NCI-H2081 (cell line): Measurements from ENCODE around the gene OPA3.
A peak's percentile ranks its signal among the peaks of the same experiment; 100 is the strongest.
"Not testable (repeated sequence)": the region's sequence is repeated elsewhere in the genome, so short reads cannot be mapped to it uniquely, and the experiment has no call there.

Experiments
- DNase-seq, 2 experiments: peaks; one replicate each; lab custom pipeline; 2025; lab: John Stamatoyannopoulos, UW

The OPA3 gene

DNA sequence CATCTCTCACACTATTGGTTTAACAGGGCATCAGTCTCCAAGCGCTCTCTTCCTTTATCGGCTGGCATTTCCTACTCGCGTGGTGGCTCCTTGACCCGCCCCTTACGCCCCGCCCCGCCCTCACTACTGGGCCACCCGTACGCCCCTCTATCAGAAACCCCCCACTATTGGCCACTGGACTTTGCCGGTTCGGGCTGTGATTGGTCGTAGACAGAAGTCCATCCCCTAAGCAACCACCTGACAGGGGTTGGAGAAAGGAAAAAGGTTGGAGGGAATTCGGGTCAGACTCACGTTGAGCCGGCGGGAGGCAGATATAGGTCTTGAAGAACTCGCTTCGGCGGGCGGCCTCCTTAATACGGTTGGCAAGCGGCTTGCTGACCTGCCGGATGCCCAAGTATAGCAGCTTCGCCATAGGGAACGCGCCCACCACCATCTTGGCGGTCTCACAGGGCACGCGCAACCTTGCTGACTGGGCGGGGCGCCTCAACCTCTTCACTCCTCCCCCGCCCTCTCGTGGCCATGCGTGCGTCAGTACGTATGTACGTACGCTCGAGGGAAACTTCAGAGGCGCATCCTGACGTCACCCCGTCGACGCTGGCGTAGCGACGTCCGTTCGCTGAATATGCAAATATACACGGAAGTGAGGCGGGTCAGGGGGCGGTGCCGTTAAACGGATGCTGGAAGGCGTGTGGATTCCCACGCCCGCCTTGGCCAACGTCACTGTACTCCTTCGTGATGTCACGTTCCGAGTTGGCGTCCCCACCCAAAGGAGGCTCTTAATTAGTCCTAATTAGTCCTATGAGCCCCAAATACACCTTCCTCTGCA lies at the start of gene OPA3:
OPA3 (minus strand) TSS at position 471 of the 826 bp plus-strand sequence; CDS start at position 433, 38 bp downstream.
- DNase-seq = peak; percentile 99

DNA sequence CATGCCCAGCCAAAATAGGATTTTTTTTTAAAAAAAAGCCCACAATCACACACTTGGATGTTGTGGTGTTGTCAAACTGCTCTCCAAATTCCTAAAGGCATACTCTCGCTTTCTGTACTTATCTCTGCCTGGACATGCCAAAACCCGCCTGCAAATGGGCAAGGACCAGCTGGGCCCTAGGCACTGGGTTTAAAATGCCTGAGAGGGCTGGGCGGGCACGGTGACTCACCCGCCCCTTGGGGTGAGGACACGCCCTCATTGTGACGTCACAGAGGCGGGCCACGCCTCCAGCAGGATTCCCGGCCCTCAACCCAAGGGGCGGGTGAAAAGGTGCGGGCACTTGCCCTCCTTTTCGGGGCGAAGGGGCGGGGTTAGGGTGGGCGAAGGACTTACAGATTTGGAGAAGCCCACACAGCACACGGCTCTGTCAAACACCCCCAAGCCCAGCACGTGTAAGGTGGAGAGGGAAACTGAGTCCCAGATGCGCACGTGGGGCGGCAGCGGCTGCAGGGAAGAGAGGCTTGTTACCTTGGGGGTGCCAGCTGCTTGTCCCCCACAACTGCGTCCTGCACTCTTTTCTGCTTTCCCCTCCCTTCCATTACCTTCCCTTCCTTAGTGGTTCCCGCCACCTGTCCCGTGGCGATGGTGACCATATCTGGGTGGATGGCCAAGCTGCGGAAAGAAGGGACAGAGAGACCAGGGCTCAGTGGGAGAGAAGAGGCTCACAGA lies 48.0 kb upstream of the OPA3 start:
- peak; percentile 20 to 37 for DNase-seq

GRCh38 chr19:45630463-45630862 lies 45.9 kb upstream of the OPA3 start:
- DNase-seq = no peak

GRCh38 chr19:45629704-45630103 lies 45.1 kb upstream of the OPA3 start:
- no peak for DNase-seq

DNA sequence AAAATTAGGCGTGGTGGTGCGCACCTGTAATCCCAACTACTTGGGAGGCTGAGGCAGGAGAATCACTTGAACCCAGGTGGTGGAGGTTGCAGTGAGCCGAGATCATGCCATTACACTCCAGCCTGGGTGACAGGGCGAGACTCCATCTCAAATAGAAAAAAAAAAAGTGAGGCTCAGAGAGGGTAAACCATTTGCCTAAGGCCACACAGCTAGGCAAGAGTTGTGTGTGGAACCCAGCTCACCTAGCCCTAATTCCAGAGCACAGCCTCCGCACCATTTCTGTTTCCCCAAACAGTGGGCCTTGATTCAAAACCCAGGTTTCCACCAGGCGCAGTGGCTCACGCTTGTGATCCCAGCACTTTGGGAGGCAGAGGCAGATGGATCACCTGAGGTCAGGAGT lies 43.6 kb upstream of the OPA3 start:
- DNase-seq = not testable (repeated sequence)

GRCh38 chr19:45623984-45624383 lies 39.4 kb upstream of the OPA3 start:
- DNase-seq = no peak

- DNase-seq = no peak
Measured at GRCh38 chr19:45621976-45622503, 37.4 kb upstream of the OPA3 start.

DNA sequence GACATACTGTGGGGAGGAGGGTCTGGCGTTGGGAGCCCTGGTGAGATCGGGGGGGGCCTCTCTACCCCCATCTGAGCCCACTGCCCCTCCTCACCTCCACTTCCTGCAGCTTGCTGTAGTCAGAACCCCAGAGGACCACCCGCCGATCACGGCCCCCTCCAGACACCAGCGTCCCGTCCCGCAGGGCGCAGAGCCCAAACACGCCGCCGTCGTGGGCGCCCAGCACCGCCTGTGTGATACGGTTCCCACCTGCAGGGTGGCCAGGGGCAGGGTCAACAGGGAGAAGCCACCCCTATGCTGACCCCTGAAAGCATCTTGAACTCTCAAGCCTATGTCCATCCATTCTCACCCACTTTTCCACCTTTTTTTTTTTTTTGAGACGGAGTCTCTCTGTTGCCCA lies 36.8 kb upstream of the OPA3 start:
- DNase-seq = no peak

- DNase-seq = no peak
Measured at GRCh38 chr19:45616704-45617017, 32.1 kb upstream of the OPA3 start.

DNA sequence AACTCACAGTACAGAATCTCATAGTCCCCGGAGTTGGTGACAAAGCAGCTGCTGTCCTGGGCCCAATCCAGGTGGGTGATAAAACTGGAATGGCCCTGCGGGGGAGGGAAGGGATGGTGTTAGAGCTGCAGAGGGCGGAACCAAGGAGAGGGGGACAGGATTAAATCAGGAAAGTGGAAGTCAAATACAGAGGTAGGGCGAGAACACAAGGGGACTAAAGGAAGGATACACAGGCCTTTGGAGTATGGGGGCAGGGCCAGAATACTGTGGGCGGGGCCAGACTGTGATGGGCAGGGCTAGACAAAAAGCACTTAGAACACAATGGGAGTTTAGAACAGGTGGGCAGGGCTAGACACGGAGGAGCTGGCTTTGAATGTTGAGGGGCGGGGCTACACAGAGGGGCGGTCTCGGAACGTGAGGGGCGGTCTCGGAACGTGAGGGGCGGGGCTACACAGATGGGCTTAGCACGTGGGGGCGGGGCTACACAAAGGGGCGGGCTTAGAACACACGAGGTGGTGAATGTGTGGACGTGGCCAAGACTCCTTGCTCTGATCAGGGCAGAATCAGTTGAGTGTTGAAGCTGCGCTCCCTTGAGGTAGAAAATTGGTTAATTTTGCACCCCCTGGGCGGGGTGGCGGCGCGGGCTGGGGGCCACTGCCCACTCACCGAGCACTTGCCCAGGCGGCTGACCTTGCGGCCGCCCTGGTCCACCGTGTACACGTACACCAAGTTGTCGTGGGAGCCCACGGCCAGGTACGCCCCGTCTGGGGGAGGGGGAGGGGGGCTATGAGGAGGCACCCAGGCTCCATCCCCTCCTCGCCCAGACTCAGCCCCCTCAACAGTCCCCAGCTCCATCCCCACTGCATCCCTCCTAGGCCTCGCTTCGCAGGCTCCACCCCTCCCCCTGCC lies 31.4 kb upstream of the OPA3 start:
- DNase-seq = peak; percentile 22 to 56

DNA sequence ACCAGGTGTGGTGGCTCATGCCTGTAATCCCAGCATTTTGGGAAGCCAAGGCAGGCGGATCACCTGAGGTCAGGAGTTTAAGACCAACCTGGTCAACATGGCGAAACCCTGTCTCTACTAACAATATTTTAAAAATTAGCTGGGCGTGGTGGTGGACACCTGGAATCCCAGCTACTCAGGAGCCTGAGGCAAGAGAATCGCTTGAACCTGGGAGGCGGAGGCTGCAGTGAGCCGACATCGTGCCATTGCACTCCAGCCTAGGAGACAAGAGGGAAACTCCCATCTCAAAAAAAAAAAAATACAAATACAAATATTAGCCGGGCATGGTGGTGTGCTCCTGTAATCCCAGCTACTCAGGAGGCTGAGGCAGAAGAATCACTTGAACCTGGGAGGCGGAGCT lies 30.5 kb upstream of the OPA3 start:
- not testable (repeated sequence) for DNase-seq

GRCh38 chr19:45613926-45614725 lies 29.5 kb upstream of the OPA3 start:
- no peak for DNase-seq

GRCh38 chr19:45608948-45609347 lies 24.3 kb upstream of the OPA3 start:
- no peak for DNase-seq

- peak; percentile 31 to 51 for DNase-seq
Measured at GRCh38 chr19:45607071-45608029, 22.7 kb upstream of the OPA3 start.

DNA sequence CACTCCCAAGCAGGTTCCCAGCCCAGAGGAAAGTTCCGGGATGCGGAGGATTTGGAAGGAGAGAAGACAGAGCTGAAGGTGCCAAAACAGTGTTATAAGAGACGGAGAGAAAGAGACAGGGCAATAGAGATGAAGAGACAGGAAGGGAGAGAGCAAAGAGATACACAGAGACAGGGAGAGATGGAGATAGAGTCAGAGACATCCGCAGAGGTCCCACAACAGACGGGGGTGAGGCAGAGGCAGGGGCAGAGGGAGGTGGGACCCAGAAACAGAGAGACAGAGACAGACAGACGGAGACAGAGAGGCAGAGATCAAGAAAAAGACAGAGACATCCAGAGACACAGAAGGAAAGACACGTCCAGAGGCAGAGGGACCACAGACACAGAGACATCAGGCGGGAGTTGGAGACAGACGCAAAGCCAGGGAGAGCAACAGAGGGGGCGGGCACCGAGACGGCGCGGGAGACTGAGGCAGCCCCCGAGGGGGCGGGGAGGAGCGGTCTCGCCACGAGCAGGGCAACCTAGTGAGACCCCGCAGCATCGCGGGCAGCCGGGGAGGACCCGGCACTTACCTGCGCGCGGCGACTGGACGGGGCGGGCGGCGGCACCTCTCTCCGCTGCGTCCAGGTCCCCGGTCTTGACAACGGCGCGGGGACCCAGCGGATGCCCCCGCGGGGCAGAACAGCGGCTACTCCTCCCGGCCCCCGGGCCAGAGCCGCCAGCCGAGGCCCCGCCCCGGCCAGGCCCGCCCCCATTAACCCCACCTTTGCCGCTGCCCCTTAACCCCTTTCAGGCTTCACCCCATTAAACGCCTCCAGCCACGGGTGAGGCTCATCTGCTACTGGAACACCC lies 17.1 kb upstream of the OPA3 start, which contains the start of gene GPR4:
GPR4 (minus strand) TSS at position 689 of the 851 bp plus-strand sequence. CDS start 10,346 bp downstream, outside the sequence.
- no peak for DNase-seq

- DNase-seq = no peak
Measured at GRCh38 chr19:45601115-45601514, 16.5 kb upstream of the OPA3 start.

GRCh38 chr19:45600340-45600885 lies 15.8 kb upstream of the OPA3 start:
- no peak for DNase-seq

GRCh38 chr19:45599286-45599685 lies 14.7 kb upstream of the OPA3 start:
- DNase-seq = no peak
